Osteocyte (in vitro differentiated cells): ENCODE measurements around the gene GPR39. TPM values are rescaled to one million over a fixed set of nuclear protein-coding genes. Genes with fewer than 3 reads are reported as not detected.

Experiments used
- DNase-seq: peaks from one replicate; pipeline ENCODE4 v3.0.0; 2021; ENCODE audit warnings: mixed read lengths; ENCODE audit not compliant: unreplicated experiment; ENCODE audit errors: extremely low spot score
- H3K27ac Mint-ChIP-seq: one replicate; pipeline ENCODE4 v1.8.0; 2021; ENCODE audit warnings: mild to moderate bottlenecking, mixed read lengths; ENCODE audit not compliant: unreplicated experiment
- H3K27me3 Mint-ChIP-seq: one replicate; pipeline ENCODE4 v1.8.0; 2021; ENCODE audit warnings: mixed read lengths; ENCODE audit not compliant: unreplicated experiment
- H3K36me3 Mint-ChIP-seq: one replicate; pipeline ENCODE4 v1.8.0; 2021; ENCODE audit warnings: mixed read lengths; ENCODE audit not compliant: unreplicated experiment
- H3K4me1 Mint-ChIP-seq: one replicate; pipeline ENCODE4 v1.8.0; 2021; ENCODE audit warnings: mixed read lengths; ENCODE audit not compliant: unreplicated experiment
- H3K4me3 Mint-ChIP-seq: one replicate; pipeline ENCODE4 v1.8.0; 2021; ENCODE audit warnings: mild to moderate bottlenecking, moderate library complexity, mixed read lengths; ENCODE audit not compliant: unreplicated experiment
- H3K9me3 Mint-ChIP-seq: one replicate; pipeline ENCODE4 v1.8.0; 2021; ENCODE audit warnings: mixed read lengths; ENCODE audit not compliant: unreplicated experiment
- CTCF ChIP-seq: fragments of 200-600 bp; sonication (generic); IDR thresholded peaks from 2 replicates; pipeline ENCODE4 v1.5.0; 2021; ENCODE audit warnings: antibody characterized with exemption, mild to moderate bottlenecking, moderate library complexity
- total RNA-seq: library from RNA; stranded (reverse); gene quantifications from 2 replicates; pipeline ENCODE4 v1.2.1, GENCODE V29; 2021

The GPR39 gene
- total RNA-seq, 1 donor from 2014 or later: 0.21 TPM

GRCh38 chr2:132374551-132374950 lies 42.1 kb upstream of the GPR39 start:
- peaks cover 1% of the 10 kb centered on the region for H3K9me3 Mint-ChIP-seq
- DNase-seq: no peak
- H3K27me3 Mint-ChIP-seq: peaks cover 32% of the 10 kb centered on the region
- no peak overlapping the region for H3K4me3 Mint-ChIP-seq
- H3K4me1 Mint-ChIP-seq: no peaks in the 10 kb centered on the region
- H3K36me3 Mint-ChIP-seq: no peaks in the 10 kb centered on the region
- H3K27ac Mint-ChIP-seq: no peak overlapping the region
- TF ChIP-seq CTCF: no peak

GRCh38 chr2:132374961-132375360 lies 41.6 kb upstream of the GPR39 start:
- Mint-ChIP-seq H3K36me3 (no peaks in the 10 kb centered on the region), H3K27ac (no peak overlapping the region), H3K27me3 (peaks cover 36% of the 10 kb centered on the region), H3K4me3 (no peak overlapping the region), H3K9me3 (peaks cover 5% of the 10 kb centered on the region), H3K4me1 (no peaks in the 10 kb centered on the region)
- TF ChIP-seq CTCF: no peak
- DNase-seq: no peak

- Mint-ChIP-seq H3K36me3 (no peaks in the 10 kb centered on the region), H3K27me3 (peaks cover 23% of the 10 kb centered on the region), H3K9me3 (peaks cover 6% of the 10 kb centered on the region), H3K4me1 (no peaks in the 10 kb centered on the region), H3K4me3 (no peak overlapping the region), H3K27ac (no peak overlapping the region)
- no peak for DNase-seq
- no peak for TF ChIP-seq CTCF
Measured at GRCh38 chr2:132381376-132381775, 35.2 kb upstream of the GPR39 start.

GRCh38 chr2:132383956-132384355 lies 32.6 kb upstream of the GPR39 start:
- Mint-ChIP-seq H3K36me3 (no peaks in the 10 kb centered on the region), H3K4me3 (no peak overlapping the region), H3K9me3 (peaks cover 10% of the 10 kb centered on the region), H3K4me1 (no peaks in the 10 kb centered on the region), H3K27me3 (peaks cover 31% of the 10 kb centered on the region), H3K27ac (no peak overlapping the region)
- TF ChIP-seq CTCF: no peak
- DNase-seq: no peak

- no peaks in the 10 kb centered on the region for H3K4me1 Mint-ChIP-seq
- no peak for TF ChIP-seq CTCF
- no peaks in the 10 kb centered on the region for H3K36me3 Mint-ChIP-seq
- peaks cover 28% of the 10 kb centered on the region for H3K27me3 Mint-ChIP-seq
- H3K27ac Mint-ChIP-seq: no peak overlapping the region
- peaks cover 8% of the 10 kb centered on the region for H3K9me3 Mint-ChIP-seq
- H3K4me3 Mint-ChIP-seq: no peak overlapping the region
- no peak for DNase-seq
Measured at GRCh38 chr2:132384491-132385151, 32.0 kb upstream of the GPR39 start.
